Stimulated activated CD4-positive, alpha-beta T cell treated with anti-CD3 and anti-CD28 coated beads, TNF-alpha, amount 100 ng/mL, for 4 hours (primary cell): ENCODE data around the gene NELFA.
A peak's percentile ranks its signal among the peaks of the same experiment; 100 is the strongest.
"Not testable (repeated sequence)": the region's sequence is repeated elsewhere in the genome, so short reads cannot be mapped to it uniquely, and the experiment has no call there.

Experiments
- DNase-seq, 3 experiments: peaks; one replicate each; pipeline ENCODE4 v3.0.0-alpha.2; 2020; ENCODE audit warnings: low read depth in 3 of 3

Gene NELFA

GRCh38 chr4:2040391-2041238 lies 31.8 kb upstream of the NELFA start:
- no peak for DNase-seq

GRCh38 chr4:2036866-2037265 lies 28.1 kb upstream of the NELFA start:
- no peak for DNase-seq

- no peak for DNase-seq
Measured at GRCh38 chr4:2036327-2036726, 27.6 kb upstream of the NELFA start.

- not testable (repeated sequence) for DNase-seq
Measured at GRCh38 chr4:2031161-2031560, 22.4 kb upstream of the NELFA start.

GRCh38 chr4:2027120-2027519 lies 18.3 kb upstream of the NELFA start:
- not testable (repeated sequence) for DNase-seq

GRCh38 chr4:2025817-2026216 lies 17.0 kb upstream of the NELFA start:
- DNase-seq: no peak

GRCh38 chr4:2024683-2025082 lies 15.9 kb upstream of the NELFA start:
- no peak for DNase-seq

GRCh38 chr4:2021358-2022018 lies 12.7 kb upstream of the NELFA start:
- not testable (repeated sequence) for DNase-seq

GRCh38 chr4:2015008-2015407 lies 6.2 kb upstream of the NELFA start:
- no peak for DNase-seq

GRCh38 chr4:2011583-2011982 lies 2.8 kb upstream of the NELFA start:
- no peak for DNase-seq

- peak; percentile 11 to 20 (median 13) for DNase-seq
Measured at GRCh38 chr4:2009651-2010233, 968 bp upstream of the NELFA start.

GRCh38 chr4:2008671-2008920 lies 178 bp downstream of the NELFA start:
- no peak for DNase-seq

- DNase-seq: no peak
Measured at GRCh38 chr4:2007804-2008670, 737 bp downstream of the NELFA start.

GRCh38 chr4:2006956-2007653 lies 1.7 kb downstream of the NELFA start:
- no peak for DNase-seq

GRCh38 chr4:2006367-2006766 lies 2.4 kb downstream of the NELFA start:
- DNase-seq: no peak

GRCh38 chr4:2003361-2003760 lies 5.4 kb downstream of the NELFA start:
- DNase-seq: not testable (repeated sequence)

GRCh38 chr4:1999308-1999707 lies 9.5 kb downstream of the NELFA start:
- not testable (repeated sequence) for DNase-seq

- DNase-seq: no peak
Measured at GRCh38 chr4:1998296-1998695, 10.5 kb downstream of the NELFA start.

GRCh38 chr4:1997712-1998111 lies 11.1 kb downstream of the NELFA start:
- DNase-seq: no peak

GRCh38 chr4:1996866-1997611 lies 11.7 kb downstream of the NELFA start:
- DNase-seq: no peak

GRCh38 chr4:1994938-1995337 lies 13.8 kb downstream of the NELFA start:
- no peak for DNase-seq
